Measurements from ENCODE around the gene VPS11. TPM values are rescaled to one million over a fixed set of nuclear protein-coding genes. Genes with fewer than 3 reads are reported as not detected.

The VPS11 gene
- total and polyA plus RNA-seq, 10 of the 15 experiments (the other 5 are each of a cell fraction or from before 2014, with no cell fraction given), result 15.8 to 26.4 (median 24.5) TPM

DNA sequence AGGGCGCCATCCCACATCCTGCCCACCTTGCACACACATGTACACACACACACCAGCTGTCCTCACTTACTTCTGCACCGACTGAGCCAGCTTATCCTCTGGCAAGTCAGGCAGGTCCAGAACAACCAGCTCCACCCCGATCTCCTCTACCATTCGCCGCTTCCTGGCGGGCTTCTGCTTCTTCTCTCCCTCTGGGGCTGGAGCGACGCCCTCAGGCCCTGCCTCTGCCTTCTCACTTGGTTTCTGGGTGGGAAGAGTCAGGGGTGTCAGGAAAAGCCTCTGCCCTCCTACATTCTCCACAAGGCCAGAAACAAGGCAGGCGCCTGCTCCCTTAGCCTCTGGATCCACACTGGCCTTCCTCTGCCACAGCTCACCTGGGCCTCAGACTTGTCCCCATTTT lies 19.0 kb upstream of the VPS11 start (continued):
- TF ChIP-seq, protein P1, sequence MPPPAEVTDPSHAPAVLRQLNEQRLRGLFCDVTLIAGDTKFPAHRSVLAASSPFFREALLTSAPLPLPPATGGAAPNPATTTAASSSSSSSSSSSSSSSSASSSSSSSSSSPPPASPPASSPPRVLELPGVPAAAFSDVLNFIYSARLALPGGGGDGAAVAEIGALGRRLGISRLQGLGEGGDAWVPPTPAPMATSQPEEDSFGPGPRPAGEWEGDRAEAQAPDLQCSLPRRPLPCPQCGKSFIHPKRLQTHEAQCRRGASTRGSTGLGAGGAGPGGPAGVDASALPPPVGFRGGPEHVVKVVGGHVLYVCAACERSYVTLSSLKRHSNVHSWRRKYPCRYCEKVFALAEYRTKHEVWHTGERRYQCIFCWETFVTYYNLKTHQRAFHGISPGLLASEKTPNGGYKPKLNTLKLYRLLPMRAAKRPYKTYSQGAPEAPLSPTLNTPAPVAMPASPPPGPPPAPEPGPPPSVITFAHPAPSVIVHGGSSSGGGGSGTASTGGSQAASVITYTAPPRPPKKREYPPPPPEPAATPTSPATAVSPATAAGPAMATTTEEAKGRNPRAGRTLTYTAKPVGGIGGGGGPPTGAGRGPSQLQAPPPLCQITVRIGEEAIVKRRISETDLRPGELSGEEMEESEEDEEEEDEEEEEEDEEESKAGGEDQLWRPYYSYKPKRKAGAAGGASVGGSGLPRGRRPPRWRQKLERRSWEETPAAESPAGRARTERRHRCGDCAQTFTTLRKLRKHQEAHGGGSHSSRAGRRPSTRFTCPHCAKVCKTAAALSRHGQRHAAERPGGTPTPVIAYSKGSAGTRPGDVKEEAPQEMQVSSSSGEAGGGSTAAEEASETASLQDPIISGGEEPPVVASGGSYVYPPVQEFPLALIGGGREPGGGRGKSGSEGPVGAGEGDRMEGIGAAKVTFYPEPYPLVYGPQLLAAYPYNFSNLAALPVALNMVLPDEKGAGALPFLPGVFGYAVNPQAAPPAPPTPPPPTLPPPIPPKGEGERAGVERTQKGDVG (CRISPR knock-in tag; IDR thresholded peaks at IDR 0.05), result no peak
- no peak for TF ChIP-seq RBBP5 (conservative IDR thresholded peaks at IDR 0.05)

- TF ChIP-seq ZNF687 (IDR thresholded peaks at IDR 0.05), result no peak
- no peak for TF ChIP-seq ATF2 (IDR thresholded peaks at IDR 0.05; ENCODE audit: low read length)
- TF ChIP-seq RELA (IDR thresholded peaks at IDR 0.05; ENCODE audit: borderline replicate concordance, partially characterized antibody), result no peak
- no peak for TF ChIP-seq SP1 (IDR thresholded peaks at IDR 0.05; ENCODE audit: low read depth, low read length)
- no peak for TF ChIP-seq FOXM1 (IDR thresholded peaks at IDR 0.05; ENCODE audit: low read depth, low read length)
- Histone ChIP-seq H3K9ac (ENCODE audit: control insufficient read depth, insufficient read depth, low read length) (no peak overlapping the region), H4K20me1 (ENCODE audit: control insufficient read depth, insufficient read depth) (no peaks in the 10 kb centered on the region), H3K4me3 (no peak overlapping the region), H3K4me2 (ENCODE audit: control insufficient read depth, insufficient read depth) (no peak overlapping the region), H2AFZ (ENCODE audit: control insufficient read depth, low read depth, low read length) (no peak overlapping the region), H3K27ac (ENCODE audit: control insufficient read depth, insufficient read depth) (no peak overlapping the region), H3K79me2 (ENCODE audit: control insufficient read depth, insufficient read depth, low read length) (peaks cover 11% of the 10 kb centered on the region), H3K9me3 (replicated peaks; ENCODE audit: control insufficient read depth, insufficient read depth, low read length) (no peaks in the 10 kb centered on the region), H3K27me3 (replicated peaks in 1 of 2; ENCODE audit: control insufficient read depth in 2 of 2, insufficient read depth in 2 of 2, low read length in 1 of 2) (no peaks in the 10 kb centered on the region), H3K36me3 (ENCODE audit: control insufficient read depth in 2 of 2, insufficient read depth in 2 of 2, low read length in 1 of 2) (peaks cover 47 to 48% of the 10 kb centered on the region in 2 experiments), H3K4me1 (ENCODE audit: control insufficient read depth, insufficient read depth, low read length) (peaks cover 24% of the 10 kb centered on the region)
- ATAC-seq (no peak), DNase-seq (ENCODE audit: low read depth, low spot score) (no peak), FAIRE-seq (no peak)
- in situ Hi-C loops (cut with MboI), result no loop called here
- intact Hi-C loops (cut with micrococcal nuclease; ENCODE audit: unreplicated experiment), result no loop called here
- no TSS peak for BruUV-seq (replicated peaks)
- SMC1A ChIA-PET (ENCODE audit: uncharacterized antibody, unreplicated experiment), result no interaction called here
- 86% methylated on average over 7 of the region's 7 CpGs for WGBS (ENCODE audit: insufficient coverage, insufficient replicate concordance, low lambda C conversion rate, missing lambda C conversion rate)
- CTCF ChIA-PET, result no interaction called here
- RAD21 ChIA-PET (ENCODE audit: unreplicated experiment), result no interaction called here
- POLR2A ChIA-PET, result interaction anchor here (1.1 to 2.5 kb wide), 2 partner anchors 7 to 19 kb away, joined by 3 to 10 read pairs; partner anchors contain the start of gene VPS11
Measured at GRCh38 chr11:119049081-119049480, 18.5 kb upstream of the VPS11 start.

Measured in GM12878 (cell line).